Muscle layer of duodenum (tissue), 2 donors: ENCODE data around the gene HOXA9.

Experiments used
- H3K27ac ChIP-seq: one replicate; pipeline ENCODE4 v1.7.0; 2013; ENCODE audit warnings: mild to moderate bottlenecking, low read length
- H3K27me3 ChIP-seq: one replicate; pipeline ENCODE4 v1.7.0; 2013; ENCODE audit warnings: low read depth, mild to moderate bottlenecking, control low read depth, low read length
- H3K36me3 ChIP-seq, 2 donors: one replicate each; pipeline ENCODE4 v1.7.0; 2013; ENCODE audit warnings: low read length in 2 of 2, control low read depth in 1 of 2, mild to moderate bottlenecking in 1 of 2; ENCODE audit not compliant: insufficient read depth in 2 of 2, control insufficient read depth in 1 of 2
- H3K4me1 ChIP-seq, 2 donors: one replicate each; pipeline ENCODE4 v1.7.0; 2013; ENCODE audit warnings: low read length in 2 of 2, mild to moderate bottlenecking in 2 of 2, control low read depth in 1 of 2, moderate library complexity in 1 of 2; ENCODE audit not compliant: insufficient read depth in 2 of 2, control insufficient read depth in 1 of 2
- H3K4me3 ChIP-seq, 2 donors: one replicate each; pipeline ENCODE4 v1.7.0; 2013; ENCODE audit warnings: low read length in 2 of 2, low read depth in 1 of 2, mild to moderate bottlenecking in 1 of 2
- H3K9me3 ChIP-seq, 2 donors: one replicate each; pipeline ENCODE4 v1.7.0; 2013; ENCODE audit warnings: low read length in 2 of 2, control low read depth in 1 of 2, mild to moderate bottlenecking in 1 of 2; ENCODE audit not compliant: control insufficient read depth in 1 of 2
- donor health status: healthy.

The HOXA9 gene

DNA sequence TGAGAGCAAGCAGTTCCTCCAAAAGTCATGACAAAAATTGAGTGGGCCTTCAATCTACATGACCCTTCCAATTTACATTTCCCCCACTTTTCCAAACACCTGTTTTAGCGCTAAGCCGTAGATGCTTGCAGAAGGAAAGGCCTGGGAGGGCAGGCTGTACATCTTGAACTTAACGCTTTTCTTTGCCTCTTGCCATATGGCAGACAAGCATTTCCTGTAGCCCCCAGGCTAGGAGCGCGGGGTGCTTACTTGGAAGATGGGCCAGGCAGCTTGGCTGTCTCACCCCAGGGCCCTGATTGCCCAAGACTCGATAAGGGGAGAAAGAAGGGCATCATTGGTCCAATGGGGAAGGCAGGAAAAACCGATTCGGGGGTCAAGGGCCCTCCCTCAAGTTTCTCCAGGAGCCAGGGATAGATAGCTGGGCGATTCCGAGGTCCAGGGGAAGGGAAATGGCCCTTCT, 7.0 kb upstream of the HOXA9 start:
- H3K27ac ChIP-seq: no peak overlapping the region
- peaks cover 0 to 40% of the 10 kb centered on the region in 2 donors for H3K4me1 ChIP-seq
- H3K36me3 ChIP-seq: no peaks in the 10 kb centered on the region
- H3K4me3 ChIP-seq: no peak overlapping the region
- no peaks in the 10 kb centered on the region for H3K9me3 ChIP-seq
- peaks cover 91% of the 10 kb centered on the region for H3K27me3 ChIP-seq

- Histone ChIP-seq H3K36me3 (no peaks in the 10 kb centered on the region), H3K27me3 (peaks cover 91% of the 10 kb centered on the region), H3K4me3 (no peak overlapping the region), H3K9me3 (no peaks in the 10 kb centered on the region), H3K27ac (no peak overlapping the region), H3K4me1 (peaks cover 0 to 40% of the 10 kb centered on the region in 2 donors)
Observed at GRCh38 chr7:27171637-27172314, 6.4 kb upstream of the HOXA9 start.

GRCh38 chr7:27171325-27171636, 5.9 kb upstream of the HOXA9 start:
- Histone ChIP-seq H3K27ac (no peak overlapping the region), H3K4me3 (no peak overlapping the region), H3K4me1 (peaks cover 0 to 44% of the 10 kb centered on the region in 2 donors), H3K36me3 (no peaks in the 10 kb centered on the region), H3K27me3 (peaks cover 91% of the 10 kb centered on the region), H3K9me3 (no peaks in the 10 kb centered on the region)

- no peak overlapping the region for H3K27ac ChIP-seq
- H3K4me3 ChIP-seq: no peak overlapping the region
- no peaks in the 10 kb centered on the region for H3K36me3 ChIP-seq
- peaks cover 0 to 47% of the 10 kb centered on the region in 2 donors for H3K4me1 ChIP-seq
- H3K9me3 ChIP-seq: no peaks in the 10 kb centered on the region
- H3K27me3 ChIP-seq: peaks cover 91% of the 10 kb centered on the region
Observed at GRCh38 chr7:27170426-27171324, 5.3 kb upstream of the HOXA9 start.

DNA sequence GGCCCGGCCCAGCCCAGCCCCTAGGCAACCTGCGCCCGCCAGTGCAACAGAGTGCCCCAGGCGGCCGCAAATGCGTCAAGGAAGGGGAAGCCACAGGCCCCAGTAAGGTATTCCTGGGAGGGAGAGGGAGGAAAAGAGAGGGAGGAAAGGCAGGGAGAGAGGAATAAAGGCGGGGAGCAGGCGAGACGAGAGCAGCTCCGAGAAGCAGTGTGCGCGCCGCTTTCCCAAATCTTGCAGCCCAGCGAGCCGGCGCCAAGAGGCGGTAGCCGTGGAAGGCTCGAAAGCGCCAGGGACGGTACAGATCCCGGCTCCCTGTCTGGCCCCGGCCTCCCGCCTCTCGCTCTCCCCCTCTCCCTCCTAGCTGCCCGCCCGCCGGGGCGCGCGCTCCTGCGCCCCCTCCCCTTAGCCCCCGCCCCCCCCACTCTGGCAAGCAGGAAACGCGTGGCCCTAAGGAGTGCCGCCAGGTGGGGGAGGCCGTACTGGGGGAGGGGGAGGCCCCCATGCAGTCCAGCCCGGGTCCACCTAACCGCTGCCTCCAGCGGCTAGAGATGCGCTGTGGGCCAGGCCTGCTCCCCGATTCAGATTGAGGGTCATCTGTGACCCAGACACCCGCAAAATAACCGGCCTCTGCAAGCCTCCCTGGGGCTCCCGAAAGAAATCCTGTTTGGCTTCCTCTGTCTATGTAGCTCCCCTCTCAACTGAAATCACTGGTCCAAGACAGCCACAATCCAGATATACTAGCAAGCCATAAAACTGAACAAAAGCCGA, 4.5 kb upstream of the HOXA9 start:
- Histone ChIP-seq H3K4me1 (peaks cover 0 to 52% of the 10 kb centered on the region in 2 donors), H3K27me3 (peaks cover 91% of the 10 kb centered on the region), H3K27ac (no peak overlapping the region), H3K9me3 (no peaks in the 10 kb centered on the region), H3K4me3 (no peak overlapping the region), H3K36me3 (no peaks in the 10 kb centered on the region)

- H3K27ac ChIP-seq: no peak overlapping the region
- no peaks in the 10 kb centered on the region for H3K9me3 ChIP-seq
- no peaks in the 10 kb centered on the region for H3K36me3 ChIP-seq
- H3K4me1 ChIP-seq: peaks cover 0 to 48% of the 10 kb centered on the region in 2 donors
- H3K27me3 ChIP-seq: peaks cover 94% of the 10 kb centered on the region
- no peak overlapping the region for H3K4me3 ChIP-seq
Observed at GRCh38 chr7:27168265-27168947, 3.1 kb upstream of the HOXA9 start.

DNA sequence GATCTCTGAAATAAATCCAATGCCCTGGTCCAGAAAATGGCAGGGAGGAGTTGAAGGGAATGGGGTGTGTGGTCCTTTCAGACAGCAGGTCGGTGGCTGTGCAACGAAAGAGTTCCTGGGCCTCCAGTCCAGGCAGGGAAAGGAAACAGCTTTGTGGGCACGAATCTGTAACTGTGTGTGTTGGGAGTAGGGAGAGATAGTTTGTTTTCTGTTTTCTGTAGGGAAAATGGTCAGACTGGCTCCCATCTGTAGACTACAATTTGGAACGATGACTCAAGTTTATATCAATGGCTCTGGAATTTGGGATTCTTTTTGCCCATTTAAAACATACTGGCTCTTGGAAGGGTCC, 2.6 kb upstream of the HOXA9 start:
- no peak overlapping the region for H3K4me3 ChIP-seq
- H3K27ac ChIP-seq: no peak overlapping the region
- H3K4me1 ChIP-seq: peaks cover 0 to 43% of the 10 kb centered on the region in 2 donors

GRCh38 chr7:27166531-27167505, 1.5 kb upstream of the HOXA9 start:
- Histone ChIP-seq H3K27ac (no peak overlapping the region), H3K27me3 (peaks cover 86% of the 10 kb centered on the region)

More for the DNA sequence above, 2.6 kb upstream of the HOXA9 start:
- H3K9me3 ChIP-seq: no peaks in the 10 kb centered on the region
- peaks cover 91% of the 10 kb centered on the region for H3K27me3 ChIP-seq
- no peaks in the 10 kb centered on the region for H3K36me3 ChIP-seq

GRCh38 chr7:27165996-27166530, 726 bp upstream of the HOXA9 start:
- Histone ChIP-seq H3K36me3 (no peaks in the 10 kb centered on the region), H3K4me1 (peaks cover 0 to 47% of the 10 kb centered on the region in 2 donors), H3K27ac (no peak overlapping the region), H3K27me3 (peaks cover 80% of the 10 kb centered on the region), H3K4me3 (no peak overlapping the region), H3K9me3 (no peaks in the 10 kb centered on the region)

More at GRCh38 chr7:27166531-27167505, 1.5 kb upstream of the HOXA9 start:
- no peaks in the 10 kb centered on the region for H3K36me3 ChIP-seq
- H3K4me1 ChIP-seq: peaks cover 0 to 40% of the 10 kb centered on the region in 2 donors
- no peak overlapping the region for H3K4me3 ChIP-seq
- H3K9me3 ChIP-seq: no peaks in the 10 kb centered on the region
